ENCODE results near the gene KIF5C. TPM values are rescaled to one million over a fixed set of nuclear protein-coding genes. Genes with fewer than 3 reads are reported as not detected.

Gene KIF5C
- total and polyA plus RNA-seq, 4 donors, result 0.06 to 0.25 (median 0.14) TPM

GRCh38 chr2:149015926-149016563 lies 141.0 kb downstream of the KIF5C start:
- H3K27ac ChIP-seq (ENCODE audit: low read depth in 1 of 2, low read length in 2 of 2), result no peak overlapping the region
- no peak for DNase-seq (ENCODE audit: low spot score)
- H3K4me3 ChIP-seq (ENCODE audit: low read depth in 1 of 3, low read length in 3 of 3), result no peak overlapping the region
- no peaks in the 10 kb centered on the region for H3K9me3 ChIP-seq (ENCODE audit: control insufficient read depth in 4 of 4, low read length in 3 of 4)
- H3K4me1 ChIP-seq (ENCODE audit: control insufficient read depth in 4 of 4, insufficient read depth in 4 of 4, low read length in 3 of 4), result no peaks in the 10 kb centered on the region
- no peaks in the 10 kb centered on the region for H3K27me3 ChIP-seq (ENCODE audit: control insufficient read depth in 4 of 4, insufficient read depth in 4 of 4, low read length in 3 of 4)
- H3K9ac ChIP-seq (ENCODE audit: low read depth in 1 of 2, low read length in 2 of 2), result no peak overlapping the region
- 83% methylated on average over 4 of the region's 4 CpGs for WGBS
- no peak for TF ChIP-seq HNF4A (conservative IDR thresholded peaks at IDR 0.05)
- no peak for TF ChIP-seq CTCF (IDR thresholded peaks at IDR 0.05; ENCODE audit: low read depth, low read length, missing input control)
- no peak for TF ChIP-seq MAX (IDR thresholded peaks at IDR 0.05)
- no peak for TF ChIP-seq REST (IDR thresholded peaks at IDR 0.05)
- TF ChIP-seq EGR1 (IDR thresholded peaks at IDR 0.05; ENCODE audit: low read depth in 2 of 2), result no peak
- TF ChIP-seq SP1 (IDR thresholded peaks at IDR 0.05), result no peak
- TF ChIP-seq FOXA2 (IDR thresholded peaks at IDR 0.05), result no peak
- no peak for TF ChIP-seq YY1 (IDR thresholded peaks at IDR 0.05)
- TF ChIP-seq ZBTB33 (IDR thresholded peaks at IDR 0.05), result no peak
- TF ChIP-seq RAD21 (IDR thresholded peaks at IDR 0.05), result no peak
- TF ChIP-seq JUND (IDR thresholded peaks at IDR 0.05), result no peak
- TF ChIP-seq GABPA (IDR thresholded peaks at IDR 0.05 in 1 of 2, conservative IDR thresholded peaks at IDR 0.05 in 1 of 2), result no peak
- TF ChIP-seq NR2F2 (IDR thresholded peaks at IDR 0.05), result no peak
- no peak for TF ChIP-seq RXRA (IDR thresholded peaks at IDR 0.05)
- no peak for TF ChIP-seq HNF4G (IDR thresholded peaks at IDR 0.05)
- no peak for TF ChIP-seq FOXA1 (IDR thresholded peaks at IDR 0.05)
- TF ChIP-seq TAF1 (conservative IDR thresholded peaks at IDR 0.05), result no peak
- no peak for TF ChIP-seq ATF3 (IDR thresholded peaks at IDR 0.05)
- H3K36me3 ChIP-seq (ENCODE audit: control insufficient read depth in 4 of 4, insufficient read depth in 3 of 4, low read depth in 1 of 4, low read length in 3 of 4), result no peaks in the 10 kb centered on the region
